Left colon (tissue), 2 donors: Measurements from ENCODE around the gene SLC25A1. TPM values are rescaled to one million over a fixed set of nuclear protein-coding genes. Genes with fewer than 3 reads are reported as not detected.

Experiments used
- ATAC-seq: fragments of 200-7000 bp; cut with Tn5 transposase; one replicate; pipeline ENCODE4 v1.9.1; 2020; ENCODE audit warnings: mild to moderate bottlenecking, moderate library complexity
- DNase-seq, 2 donors: peaks; one replicate each; pipeline ENCODE4 v3.0.0-alpha.2; 2020
- intact Hi-C, 2 donors: fragments of 100-400 bp; cut with DNase I in 1 of 2; cut with micrococcal nuclease in 1 of 2; formaldehyde crosslinking; loops; one replicate each; pipeline versions ENCODE4 v1.11.2 to v1.14.0; 2022; cut with DNase I, micrococcal nuclease
- total RNA-seq, 2 donors: library from RNA; stranded (reverse); fragmentation: NEBNext Ultra II Directional; extraction: Animal tissue kit (Norgen Biotek cat#: 25700); gene quantifications; one replicate each; pipeline ENCODE4 v1.2.1, GENCODE V29; 2021
- donor health status: DM: no; HTN: no; CAD: no.
- donor health status: DM: yes; HTN: yes; CAD: no.

SLC25A1 gene
- total RNA-seq, 2 donors from 2014 or later: 137 to 194 TPM

DNA sequence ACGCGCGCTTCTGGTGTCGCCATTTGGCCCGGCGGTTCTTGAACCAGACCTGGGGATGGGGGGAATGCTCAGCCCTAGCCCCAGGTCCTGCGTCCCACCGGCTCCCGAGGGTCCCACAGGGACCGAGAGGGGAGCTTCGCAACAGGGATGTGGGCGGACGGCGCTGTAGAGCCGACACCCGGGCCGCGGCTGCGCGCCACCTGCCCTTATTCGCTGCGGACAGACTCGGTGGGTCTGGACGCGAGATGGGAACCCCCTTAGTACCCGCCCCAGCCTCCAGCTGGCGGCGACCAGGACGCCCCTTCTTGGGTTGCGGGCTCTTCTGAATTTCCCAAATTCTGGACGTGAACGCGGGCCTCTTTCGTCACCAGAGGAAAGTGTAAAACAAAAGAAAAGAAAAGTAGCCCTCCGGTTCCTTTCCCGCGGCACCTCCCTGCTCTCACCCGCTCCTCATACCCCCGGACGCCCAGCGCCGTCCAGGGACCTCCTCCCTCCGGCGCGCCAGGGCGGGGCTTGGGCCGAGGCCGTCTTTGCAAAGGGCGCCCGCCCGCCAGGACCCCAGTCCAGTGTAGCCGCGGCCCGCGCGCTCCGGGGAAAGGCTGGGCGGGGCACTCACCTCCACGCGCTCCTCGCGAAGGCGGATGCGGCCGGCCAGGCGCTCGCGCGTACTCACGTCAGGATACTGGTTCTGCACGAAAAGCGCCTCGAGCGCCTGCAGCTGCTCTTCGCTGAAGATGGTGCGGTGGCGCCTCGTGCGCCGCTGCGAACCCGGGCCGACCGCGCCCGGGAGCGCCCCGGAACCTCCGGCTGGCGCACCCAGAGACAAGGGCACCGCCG lies 29.3 kb downstream of the SLC25A1 start:
- intact Hi-C loops: no loop called here
- no peak for ATAC-seq
- DNase-seq: no peak

DNA sequence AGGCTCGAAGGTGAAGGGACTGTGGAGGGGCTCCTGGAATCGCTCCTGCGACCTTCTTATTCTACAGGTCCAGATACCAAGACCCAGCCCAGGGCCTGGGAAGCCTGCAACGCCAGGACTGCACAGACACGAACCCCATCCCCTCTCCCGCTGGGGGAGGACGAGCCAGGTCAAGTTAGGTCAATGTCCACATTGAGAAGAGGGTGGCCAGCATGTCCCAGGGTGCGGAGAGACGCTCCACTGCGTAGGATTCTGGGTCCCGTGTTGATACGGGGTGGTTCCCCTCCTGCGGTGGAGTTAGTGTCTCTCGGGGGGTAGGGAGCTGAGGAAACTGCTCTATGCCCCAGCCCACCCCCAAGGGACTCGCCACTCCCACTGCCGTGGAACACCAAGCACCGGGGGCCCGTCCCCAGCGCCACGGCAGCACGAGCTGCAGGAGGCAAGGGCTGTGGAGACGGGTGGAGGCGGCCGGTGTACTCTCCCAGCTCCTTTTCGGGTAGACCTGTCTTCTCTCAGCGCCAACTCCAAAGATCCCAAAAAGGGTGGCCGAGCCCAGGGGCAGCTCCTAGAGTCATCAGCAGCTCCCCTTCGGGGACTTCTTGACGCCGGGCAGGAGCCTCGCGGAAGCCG lies 30.0 kb downstream of the SLC25A1 start:
- intact Hi-C loops: no loop called here
- ATAC-seq (no peak), DNase-seq (no peak)

DNA sequence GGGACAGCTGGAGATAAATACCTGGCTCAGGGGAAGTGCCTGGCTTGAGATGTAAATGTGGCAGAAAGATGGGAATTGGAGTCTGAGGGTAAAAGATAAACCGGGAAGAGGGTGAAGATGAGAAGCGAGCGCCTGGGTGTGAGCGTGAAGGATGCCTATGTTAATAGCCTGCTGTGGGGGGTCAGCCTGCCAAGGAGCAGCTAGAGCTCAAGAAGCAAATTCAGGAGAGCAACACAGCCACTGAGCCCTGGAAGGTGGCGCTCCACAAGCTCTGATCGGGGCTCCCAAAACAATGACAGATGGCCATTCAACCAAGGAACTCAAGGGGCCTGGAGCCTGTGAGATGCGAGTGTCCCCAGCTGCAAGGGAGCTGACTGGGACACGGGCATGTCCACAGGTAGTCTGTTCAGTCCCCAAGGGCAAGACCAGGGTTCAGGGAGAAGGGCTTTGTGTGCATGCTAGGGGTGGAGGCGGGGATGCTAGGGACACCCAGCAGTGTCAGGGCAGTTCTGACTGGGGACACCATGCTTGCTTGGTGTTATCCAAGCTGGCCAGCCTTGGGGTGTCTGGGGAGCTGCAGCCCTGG lies 31.2 kb downstream of the SLC25A1 start:
- no peak for DNase-seq
- no peak for ATAC-seq
- intact Hi-C loops: no loop called here

DNA sequence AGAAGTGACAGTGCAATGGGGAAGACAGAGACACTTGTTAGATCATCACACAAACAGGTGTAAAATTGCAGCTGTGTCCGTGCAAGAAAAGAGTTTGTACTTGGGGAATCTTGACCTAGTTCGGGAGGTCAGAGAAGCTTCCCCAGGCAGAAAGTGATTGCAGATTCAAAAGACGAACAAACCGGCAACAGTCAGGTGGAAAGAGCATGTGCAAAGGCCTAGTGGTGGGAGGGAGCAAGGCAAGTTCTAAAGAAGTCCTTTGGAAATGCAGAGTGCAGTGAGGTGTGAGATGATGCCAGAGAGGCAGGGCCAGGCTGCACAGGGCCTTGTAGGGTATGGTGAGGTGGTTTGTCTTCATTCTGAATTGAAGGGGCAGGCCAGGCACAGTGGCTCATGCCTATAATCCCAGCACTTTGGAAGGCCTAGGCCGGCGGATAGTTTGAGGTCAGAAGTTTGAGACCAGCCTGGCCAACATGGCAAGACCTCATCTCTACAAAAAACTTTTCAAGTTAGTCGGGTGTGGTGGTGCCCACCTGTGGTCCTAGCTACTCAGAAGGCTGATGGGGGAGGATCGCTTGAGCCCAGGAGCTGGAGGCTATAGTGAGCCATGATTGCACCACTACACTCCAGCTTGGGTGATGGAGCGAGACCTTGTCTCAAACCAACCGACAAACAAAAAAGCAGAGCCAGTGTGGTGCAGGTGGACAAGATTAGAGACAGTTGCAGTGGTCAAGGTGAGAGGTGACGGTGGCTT lies 32.1 kb downstream of the SLC25A1 start:
- DNase-seq (no peak), ATAC-seq (no peak)
- intact Hi-C loops: no loop called here

DNA sequence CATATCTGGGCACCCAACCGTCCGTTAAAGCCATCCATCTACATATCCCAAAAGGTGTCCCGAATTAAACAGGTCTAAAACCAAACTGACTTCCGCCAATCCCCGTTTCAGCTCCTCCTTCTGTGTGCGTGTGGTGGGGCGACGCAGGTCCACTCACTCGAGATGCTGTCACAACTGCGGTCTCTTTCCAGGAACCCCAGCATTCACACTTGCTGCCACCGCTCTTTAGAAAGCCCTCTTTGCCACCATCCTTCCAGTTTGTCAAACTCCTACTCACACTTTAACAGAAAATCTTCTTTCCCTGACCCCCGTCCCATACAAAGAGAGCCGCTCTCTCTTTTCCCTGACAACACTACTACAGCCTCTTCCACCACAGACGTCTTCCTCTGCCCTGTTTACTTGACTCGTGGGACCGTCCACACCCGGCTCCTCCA lies 34.6 kb downstream of the SLC25A1 start:
- ATAC-seq (peak; percentile 13), DNase-seq (no peak)
- intact Hi-C loops: no loop called here

DNA sequence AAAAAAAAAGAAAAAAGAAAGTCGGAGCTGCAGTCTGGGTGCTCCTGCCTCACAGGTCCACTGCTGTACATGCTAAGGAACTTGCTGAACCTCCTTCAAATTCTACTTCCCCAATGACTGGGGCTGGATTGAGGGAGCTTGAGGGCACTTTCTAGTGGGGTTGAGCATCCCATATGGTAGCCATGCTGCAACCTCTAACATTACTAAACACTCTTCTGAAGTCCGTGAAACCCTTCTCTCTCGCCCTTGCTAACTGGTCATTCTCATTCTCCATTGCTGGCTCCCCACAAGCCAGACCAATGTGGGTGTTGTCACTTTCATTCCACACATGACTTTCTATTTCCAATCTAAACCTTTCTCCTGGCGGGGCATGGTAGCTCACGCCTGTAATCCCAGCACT lies 35.3 kb downstream of the SLC25A1 start:
- no peak for DNase-seq
- intact Hi-C loops: no loop called here
- no peak for ATAC-seq

DNA sequence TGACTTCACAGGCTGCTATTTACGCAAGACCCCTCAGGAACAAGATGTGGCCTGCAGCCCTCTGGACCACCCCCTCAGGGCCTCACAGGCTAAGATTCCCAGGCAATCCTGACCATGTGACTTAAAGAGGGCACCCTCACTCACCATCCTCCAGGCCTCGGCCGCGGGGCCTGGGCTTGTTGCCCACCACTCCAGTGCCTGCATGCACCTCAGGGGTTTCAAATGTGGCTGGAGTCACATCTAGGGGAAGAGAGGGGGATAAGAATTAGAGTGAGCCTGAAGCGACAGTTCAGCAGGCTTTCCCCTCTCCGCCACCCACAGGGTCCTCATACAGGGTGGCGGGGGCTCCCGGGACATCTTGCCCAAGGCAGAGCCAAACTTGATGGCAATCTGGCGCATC lies 36.1 kb downstream of the SLC25A1 start:
- DNase-seq (no peak), ATAC-seq (no peak)
- intact Hi-C loops: no loop called here

DNA sequence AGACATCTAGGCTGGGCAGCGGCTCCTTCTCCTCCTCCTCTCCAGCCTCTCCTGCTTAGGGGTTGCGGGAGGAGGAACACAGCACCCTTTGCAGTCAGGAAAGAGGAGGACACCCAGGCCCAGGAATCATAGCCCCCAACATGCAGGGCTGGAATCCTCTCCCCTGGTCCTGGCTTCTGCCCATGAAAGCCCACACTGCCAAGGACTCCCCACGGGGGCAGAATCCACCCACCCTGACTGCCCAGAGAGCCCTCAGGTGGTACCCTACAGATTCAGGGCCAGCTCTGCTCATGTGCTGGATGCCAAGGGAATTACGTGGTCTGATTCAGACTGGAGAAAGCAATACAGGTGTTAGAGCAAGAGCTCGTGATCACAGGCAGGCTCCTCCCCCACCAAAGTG lies 38.6 kb downstream of the SLC25A1 start:
- no peak for ATAC-seq
- intact Hi-C loops: no loop called here
- no peak for DNase-seq

DNA sequence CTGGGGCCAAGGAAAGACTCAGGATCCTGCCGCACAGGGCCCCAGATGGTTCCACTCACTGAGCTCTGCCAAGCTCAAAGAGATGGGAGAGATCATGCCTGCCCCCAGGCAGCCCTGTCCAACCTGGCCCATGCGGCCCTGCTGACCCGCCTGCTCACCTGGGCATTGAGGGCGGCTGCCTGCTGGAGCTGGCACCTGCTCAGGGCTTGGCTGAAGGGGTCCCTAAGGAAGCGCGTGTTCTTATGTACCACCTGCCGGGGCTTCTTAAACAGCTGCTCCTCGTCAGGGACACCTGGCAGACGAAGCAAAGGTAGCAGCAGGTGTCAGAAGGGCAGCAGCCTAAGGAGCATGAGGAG lies 39.6 kb downstream of the SLC25A1 start:
- intact Hi-C loops: no loop called here
- DNase-seq (no peak), ATAC-seq (no peak)

DNA sequence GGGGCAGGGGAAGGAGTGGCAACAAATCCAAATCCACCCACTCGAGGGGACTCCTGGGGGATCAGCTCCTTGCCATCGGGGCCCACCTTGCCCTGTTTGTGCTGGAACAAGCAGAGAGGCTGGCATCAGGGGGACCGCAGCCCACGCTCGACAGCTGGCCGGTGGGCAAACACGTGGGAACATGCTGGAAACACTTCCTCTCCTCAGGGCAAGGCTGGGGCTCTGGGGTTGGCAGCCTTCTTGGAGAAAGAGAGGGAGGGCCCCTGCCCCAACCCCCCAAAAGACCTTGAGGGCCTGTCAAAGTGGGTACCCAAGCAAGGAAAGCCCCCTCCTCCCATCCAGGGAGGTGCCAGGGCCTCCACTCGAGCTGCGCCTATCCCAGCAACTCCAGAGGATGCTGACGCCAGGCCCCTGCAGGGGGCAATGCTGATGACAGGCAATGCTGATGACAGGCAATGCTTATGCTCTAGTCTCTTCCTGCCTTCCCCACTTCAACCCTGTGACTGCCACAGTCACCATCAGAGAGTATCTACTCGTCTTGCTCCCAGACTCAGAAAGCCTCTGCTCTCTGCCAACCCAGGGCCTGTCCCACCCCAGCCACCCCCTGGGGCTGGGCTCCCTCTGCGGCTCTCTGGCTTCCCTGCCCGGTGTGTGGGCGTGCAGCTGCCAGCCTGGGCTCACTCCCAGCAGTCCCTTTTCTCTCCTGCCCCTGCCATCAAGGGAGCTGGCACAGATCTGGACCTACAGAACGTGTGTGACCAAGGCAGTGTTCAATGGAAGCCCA lies 40.1 kb downstream of the SLC25A1 start:
- intact Hi-C loops: no loop called here
- no peak for ATAC-seq
- DNase-seq: no peak

DNA sequence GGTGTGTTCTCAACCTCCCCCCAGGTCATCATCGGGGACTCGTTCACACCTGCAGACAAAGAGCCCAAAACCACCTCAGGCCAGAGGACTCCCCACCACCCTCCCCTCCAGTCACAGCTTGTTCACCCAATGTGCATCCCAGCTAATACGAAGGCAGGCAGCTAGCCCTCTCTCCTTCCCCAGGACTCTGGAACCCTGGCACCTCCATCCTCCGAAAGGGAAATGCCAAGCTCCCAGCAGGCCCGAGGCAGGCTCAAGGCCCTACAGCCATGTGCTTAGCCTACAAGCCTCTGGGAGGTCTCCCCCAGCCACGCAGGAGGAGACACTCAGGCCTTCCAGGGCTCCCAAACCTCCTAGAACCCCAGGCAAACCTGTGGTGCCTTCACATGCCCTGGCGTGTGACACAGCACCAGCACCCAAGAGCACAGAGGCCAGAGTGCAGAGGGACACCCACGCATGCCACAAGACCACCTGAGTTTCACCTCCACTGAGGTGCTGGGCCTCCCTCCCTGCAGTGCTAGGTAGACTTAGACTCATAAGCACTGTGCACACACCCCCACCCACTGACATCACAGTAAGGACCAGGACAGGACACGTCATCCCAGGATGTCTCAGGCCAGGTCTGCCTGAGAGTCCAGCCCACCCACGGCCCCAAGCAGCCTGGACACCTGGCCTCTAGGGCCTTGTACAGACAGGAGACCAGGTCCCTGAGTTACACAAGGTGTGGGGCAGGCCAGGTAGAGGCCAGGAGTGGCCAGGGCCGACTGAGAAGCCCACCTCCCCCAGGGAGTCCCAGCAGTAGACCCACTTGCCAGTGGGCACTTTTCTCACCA lies 40.9 kb downstream of the SLC25A1 start:
- intact Hi-C loops: no loop called here
- ATAC-seq (no peak), DNase-seq (no peak)

DNA sequence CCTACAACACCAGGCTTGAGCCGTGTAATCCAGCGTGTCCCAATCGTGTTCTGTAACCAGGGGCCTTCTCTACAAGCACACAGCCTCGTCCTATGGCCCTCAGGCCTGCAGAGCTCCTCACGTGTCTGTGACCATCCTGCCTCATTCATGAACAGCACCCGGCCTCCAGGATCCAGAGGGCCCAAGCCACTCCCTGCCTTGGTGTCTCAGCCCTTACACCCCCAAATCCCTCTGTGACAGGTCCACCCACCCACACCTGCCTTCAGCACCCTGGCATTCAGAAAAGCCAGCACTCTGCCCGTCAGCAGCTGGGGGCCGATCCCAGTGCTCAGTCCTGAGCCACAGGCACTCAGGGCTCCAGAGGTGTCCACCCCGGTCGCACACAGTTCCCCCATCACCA lies 41.6 kb downstream of the SLC25A1 start:
- intact Hi-C loops: no loop called here
- DNase-seq (no peak), ATAC-seq (no peak)

DNA sequence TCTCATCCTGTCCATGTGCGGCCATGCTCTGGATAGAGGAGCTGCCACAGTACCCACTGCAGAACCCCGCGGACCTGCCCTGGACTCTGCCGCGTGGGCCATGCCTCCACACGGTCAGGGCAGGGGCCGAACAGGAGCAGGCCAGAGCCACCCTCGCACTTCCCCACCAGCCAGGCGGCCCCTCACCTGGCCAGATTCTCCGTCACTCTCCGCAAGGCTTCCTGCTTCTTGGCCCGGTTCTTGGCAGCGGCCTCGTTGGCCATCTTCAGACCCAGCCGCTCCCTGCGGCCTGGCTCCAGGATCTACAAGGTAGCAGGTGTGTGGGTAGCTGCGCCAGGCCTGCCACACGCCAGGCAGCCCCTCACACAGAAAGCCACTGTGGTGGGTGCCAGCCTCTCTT lies 43.7 kb downstream of the SLC25A1 start:
- intact Hi-C loops: no loop called here
- ATAC-seq (no peak), DNase-seq (no peak)

DNA sequence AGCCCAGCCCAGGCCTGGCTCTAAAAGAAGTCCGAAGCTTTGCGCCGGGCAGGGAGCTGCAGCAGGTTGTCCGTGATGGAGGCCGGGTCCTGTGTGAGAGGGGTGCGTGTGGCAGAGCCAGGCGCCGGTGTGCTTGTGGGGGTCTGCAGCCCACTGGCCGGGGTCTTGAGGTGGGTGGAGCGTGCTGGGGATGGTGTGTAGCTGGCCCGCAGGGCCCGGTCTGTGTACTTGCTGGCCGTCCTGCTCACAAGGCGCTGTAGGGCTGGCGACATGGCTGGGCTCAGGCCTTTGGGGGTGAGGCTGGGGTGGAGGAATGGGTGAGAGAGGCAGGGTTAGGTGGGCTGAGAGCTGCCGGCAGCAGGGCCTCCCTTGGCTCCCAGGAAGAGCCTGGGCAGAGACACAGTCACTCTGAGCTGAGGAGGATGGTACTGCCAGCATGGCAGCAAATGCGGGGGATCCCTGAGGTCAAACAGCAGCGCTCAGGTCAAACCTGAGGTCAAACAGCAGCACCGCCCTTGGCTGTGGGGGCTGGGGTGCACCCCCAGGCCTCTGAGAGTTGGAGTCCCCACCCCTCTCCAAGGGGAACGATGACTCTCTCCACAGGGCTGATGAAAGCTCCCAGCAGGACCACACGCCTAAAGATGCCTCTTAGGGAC lies 44.2 kb downstream of the SLC25A1 start:
- ATAC-seq (no peak), DNase-seq (no peak)
- intact Hi-C loops: no loop called here

DNA sequence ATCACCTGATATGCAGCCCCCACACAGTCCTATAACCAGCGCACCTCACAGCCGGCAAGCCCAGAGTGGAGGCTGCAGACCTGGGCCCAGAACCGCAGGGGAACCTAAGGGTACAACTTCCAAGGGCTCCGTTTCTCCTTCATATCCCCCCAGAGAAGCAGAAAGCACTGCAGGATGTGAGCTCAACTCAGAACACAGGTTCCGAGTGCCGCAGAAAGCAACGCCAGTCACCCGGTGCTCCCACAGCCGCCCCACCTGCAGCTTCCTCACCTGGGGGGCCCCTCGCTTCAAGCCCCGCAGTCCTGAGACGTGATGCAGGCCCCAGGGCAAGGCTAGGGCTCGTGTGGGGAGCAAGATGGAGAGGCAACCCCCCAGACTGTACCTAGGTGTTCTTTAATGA lies 45.0 kb downstream of the SLC25A1 start:
- DNase-seq (no peak), ATAC-seq (no peak)
- intact Hi-C loops: no loop called here

DNA sequence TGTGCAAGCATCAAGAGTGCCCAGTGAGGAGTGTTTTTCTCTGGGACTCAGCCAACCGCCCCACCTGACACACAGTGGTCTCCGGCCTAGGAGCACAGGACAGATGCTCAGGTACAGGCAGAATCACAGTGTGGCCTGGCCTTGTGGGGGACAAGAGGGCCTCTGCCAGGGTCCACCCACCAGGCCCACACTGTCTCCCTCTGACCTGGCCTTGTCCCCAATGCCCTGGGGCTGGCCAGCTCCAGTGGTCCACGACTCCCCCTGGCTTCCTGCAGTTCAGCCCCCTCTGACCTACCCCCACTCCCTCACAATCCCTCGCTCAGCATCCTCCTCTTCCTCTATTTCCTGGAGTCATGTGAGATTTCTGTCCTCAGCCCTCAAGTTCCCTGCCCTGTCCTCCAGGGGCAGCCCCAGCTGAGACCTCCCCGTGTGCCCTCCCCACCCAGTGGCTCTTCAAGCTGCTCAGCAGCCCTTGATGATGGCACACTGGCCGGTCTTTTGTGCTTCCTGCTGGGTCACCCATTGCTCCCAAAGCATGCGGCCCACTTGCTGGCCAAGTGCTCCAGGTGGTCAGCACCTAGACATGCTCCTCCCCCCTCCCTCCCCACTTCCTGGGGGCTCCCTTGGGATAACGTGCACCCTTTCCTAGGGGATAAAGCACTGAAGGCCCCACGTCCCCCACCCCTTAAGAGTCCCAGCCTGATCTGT lies 45.7 kb downstream of the SLC25A1 start:
- ATAC-seq (no peak), DNase-seq (no peak)

DNA sequence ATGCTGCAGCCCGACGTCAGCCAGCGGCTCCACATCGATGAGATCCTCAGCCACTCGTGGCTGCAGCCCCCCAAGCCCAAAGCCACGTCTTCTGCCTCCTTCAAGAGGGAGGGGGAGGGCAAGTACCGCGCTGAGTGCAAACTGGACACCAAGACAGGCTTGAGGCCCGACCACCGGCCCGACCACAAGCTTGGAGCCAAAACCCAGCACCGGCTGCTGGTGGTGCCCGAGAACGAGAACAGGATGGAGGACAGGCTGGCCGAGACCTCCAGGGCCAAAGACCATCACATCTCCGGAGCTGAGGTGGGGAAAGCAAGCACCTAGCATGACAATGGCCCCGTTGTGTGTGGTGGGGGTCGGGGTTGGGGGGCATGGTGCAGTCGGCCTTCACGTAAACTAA lies 46.4 kb downstream of the SLC25A1 start:
- DNase-seq: no peak
- intact Hi-C loops: no loop called here
- no peak for ATAC-seq

More for the DNA sequence above, 45.7 kb downstream of the SLC25A1 start:
- intact Hi-C loops: no loop called here
